ENCODE measurements around the gene KCNN2. TPM values are rescaled to one million over a fixed set of nuclear protein-coding genes. Genes with fewer than 3 reads are reported as not detected.

The KCNN2 gene
- total and polyA plus RNA-seq, 7 donors, result 0.20 to 2.9 (median 0.63) TPM

DNA sequence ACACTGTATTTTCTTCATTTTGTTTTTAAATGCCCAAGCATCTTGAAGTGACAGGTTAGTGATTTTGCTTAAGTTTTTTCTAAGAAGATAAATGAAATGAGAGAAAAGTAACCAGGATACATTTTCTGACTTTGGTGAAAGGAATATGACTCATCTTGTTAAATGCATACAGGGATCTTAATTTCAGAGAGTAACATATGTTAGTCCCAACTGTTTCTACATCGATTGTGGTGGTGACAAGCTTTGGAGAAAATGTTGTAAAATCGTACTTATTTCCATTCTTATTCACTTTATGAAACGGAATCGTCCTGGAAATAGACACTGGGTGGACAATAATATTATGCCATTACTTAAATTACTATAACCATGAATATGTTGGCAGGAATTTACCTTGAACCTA, 107.5 kb downstream of the KCNN2 start:
- ATAC-seq (no peak), DNase-seq (no peak)
- Histone ChIP-seq H3K36me3 (ENCODE audit: insufficient read depth in 1 of 2, low read depth in 1 of 2) (no peaks in the 10 kb centered on the region), H3K27ac (no peak overlapping the region), H3K4me3 (no peak overlapping the region), H3K4me1 (no peaks in the 10 kb centered on the region), H3K27me3 (ENCODE audit: insufficient read depth in 3 of 3, low read length in 2 of 3) (no peaks in the 10 kb centered on the region), H3K9me3 (no peaks in the 10 kb centered on the region)
- WGBS, 3 donors, result 62 to 69% (median 63%) methylated on average over 4 of the region's 4 CpGs
- TF ChIP-seq, protein P1, sequence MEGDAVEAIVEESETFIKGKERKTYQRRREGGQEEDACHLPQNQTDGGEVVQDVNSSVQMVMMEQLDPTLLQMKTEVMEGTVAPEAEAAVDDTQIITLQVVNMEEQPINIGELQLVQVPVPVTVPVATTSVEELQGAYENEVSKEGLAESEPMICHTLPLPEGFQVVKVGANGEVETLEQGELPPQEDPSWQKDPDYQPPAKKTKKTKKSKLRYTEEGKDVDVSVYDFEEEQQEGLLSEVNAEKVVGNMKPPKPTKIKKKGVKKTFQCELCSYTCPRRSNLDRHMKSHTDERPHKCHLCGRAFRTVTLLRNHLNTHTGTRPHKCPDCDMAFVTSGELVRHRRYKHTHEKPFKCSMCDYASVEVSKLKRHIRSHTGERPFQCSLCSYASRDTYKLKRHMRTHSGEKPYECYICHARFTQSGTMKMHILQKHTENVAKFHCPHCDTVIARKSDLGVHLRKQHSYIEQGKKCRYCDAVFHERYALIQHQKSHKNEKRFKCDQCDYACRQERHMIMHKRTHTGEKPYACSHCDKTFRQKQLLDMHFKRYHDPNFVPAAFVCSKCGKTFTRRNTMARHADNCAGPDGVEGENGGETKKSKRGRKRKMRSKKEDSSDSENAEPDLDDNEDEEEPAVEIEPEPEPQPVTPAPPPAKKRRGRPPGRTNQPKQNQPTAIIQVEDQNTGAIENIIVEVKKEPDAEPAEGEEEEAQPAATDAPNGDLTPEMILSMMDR (IDR thresholded peaks at IDR 0.05), result no peak
- intact Hi-C loops (cut with DNase I), result no loop called here

DNA sequence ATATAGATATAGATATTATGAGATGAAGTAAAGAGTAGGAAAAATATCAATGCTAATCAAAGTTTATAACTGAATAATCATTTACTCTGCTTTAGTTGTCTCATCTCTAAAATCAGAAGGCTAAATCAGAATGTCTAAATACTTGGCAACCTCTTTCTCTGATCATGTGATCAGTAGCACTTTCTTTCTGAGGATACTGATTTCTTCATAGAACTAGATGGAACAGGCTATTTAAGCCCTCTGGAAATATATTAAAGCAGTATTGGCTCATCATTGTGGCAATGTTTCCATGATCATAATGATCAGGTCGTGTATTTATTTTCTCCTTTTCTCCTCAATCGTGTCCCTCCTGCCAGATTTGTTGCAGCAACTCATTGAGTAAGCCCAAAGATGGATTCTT, 109.7 kb downstream of the KCNN2 start:
- 64 to 79% (median 76%) methylated on average over 2 of the region's 2 CpGs for WGBS, 3 donors
- intact Hi-C loops (cut with DNase I), result no loop called here
- DNase-seq, result no peak
- Histone ChIP-seq H3K4me1 (no peaks in the 10 kb centered on the region), H3K27me3 (ENCODE audit: insufficient read depth in 3 of 3, low read length in 2 of 3) (no peaks in the 10 kb centered on the region), H3K9me3 (no peaks in the 10 kb centered on the region), H3K36me3 (ENCODE audit: insufficient read depth in 1 of 2, low read depth in 1 of 2) (no peaks in the 10 kb centered on the region), H3K27ac (no peak overlapping the region), H3K4me3 (no peak overlapping the region)
- no peak for ATAC-seq
- TF ChIP-seq, protein P1 (IDR thresholded peaks at IDR 0.05), result no peak

DNA sequence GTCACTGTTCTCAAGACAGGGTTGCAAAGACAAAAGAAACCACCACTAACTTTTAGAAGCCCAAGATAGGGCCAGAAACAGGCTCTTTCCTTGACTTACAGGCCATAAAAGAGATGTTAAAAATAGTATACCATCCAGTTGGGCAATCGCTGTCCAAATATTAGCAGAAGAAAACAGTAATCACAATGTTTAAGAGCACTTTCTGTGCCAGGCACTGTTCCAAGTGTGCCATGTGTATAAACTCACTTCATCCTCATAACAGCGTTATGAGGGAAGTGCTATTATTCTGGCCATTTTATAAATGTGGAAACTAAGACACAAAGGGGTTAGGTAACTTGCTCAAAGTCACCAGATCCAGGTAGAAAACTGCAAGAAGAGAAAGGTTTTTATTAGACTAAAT, 111.7 kb downstream of the KCNN2 start:
- DNase-seq, result no peak
- no peak for ATAC-seq
- Histone ChIP-seq H3K27me3 (ENCODE audit: insufficient read depth in 3 of 3, low read length in 2 of 3) (no peaks in the 10 kb centered on the region), H3K4me3 (no peak overlapping the region), H3K36me3 (ENCODE audit: insufficient read depth in 1 of 2, low read depth in 1 of 2) (no peaks in the 10 kb centered on the region), H3K4me1 (no peaks in the 10 kb centered on the region), H3K9me3 (no peaks in the 10 kb centered on the region), H3K27ac (no peak overlapping the region)
- intact Hi-C loops (cut with DNase I), result no loop called here
- TF ChIP-seq, protein P1 (IDR thresholded peaks at IDR 0.05), result no peak
- WGBS, 3 donors, result 46 to 59% (median 51%) methylated on average over 2 of the region's 2 CpGs

DNA sequence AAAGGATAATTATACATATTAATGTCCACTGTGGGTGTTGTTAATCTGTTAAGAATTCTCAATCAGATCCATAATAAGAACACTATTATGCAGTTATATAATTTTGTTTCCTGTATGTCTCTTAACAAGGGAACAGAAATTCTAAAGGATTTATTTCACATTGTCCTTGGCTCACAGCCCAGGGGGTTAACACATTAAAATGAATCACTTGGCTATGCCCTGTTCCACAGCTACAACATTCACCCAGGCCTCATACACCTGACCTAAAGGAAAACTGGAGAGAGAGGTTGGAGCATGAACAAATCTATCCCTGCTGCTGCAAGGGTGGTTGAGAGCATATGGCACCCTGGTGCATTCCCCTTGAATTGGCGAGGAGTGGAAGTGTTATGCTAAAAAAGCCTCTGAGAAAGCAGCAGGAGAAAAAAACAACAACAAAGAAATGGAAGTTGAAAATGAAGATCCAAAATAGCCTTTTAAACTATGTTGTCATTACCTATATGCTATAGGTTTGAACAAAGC, 116.0 kb downstream of the KCNN2 start:
- H3K27ac ChIP-seq, result no peak overlapping the region
- H3K9me3 ChIP-seq, result no peaks in the 10 kb centered on the region
- no peak overlapping the region for H3K4me3 ChIP-seq
- no peaks in the 10 kb centered on the region for H3K36me3 ChIP-seq (ENCODE audit: insufficient read depth in 1 of 2, low read depth in 1 of 2)
- H3K4me1 ChIP-seq, result no peaks in the 10 kb centered on the region
- TF ChIP-seq, protein P1 (IDR thresholded peaks at IDR 0.05), result no peak
- no peak for DNase-seq
- intact Hi-C loops (cut with DNase I), result no loop called here
- no peak for ATAC-seq
- WGBS, 3 donors, result 74 to 79% (median 79%) methylated on average over 1 of the region's 1 CpG
- no peaks in the 10 kb centered on the region for H3K27me3 ChIP-seq (ENCODE audit: insufficient read depth in 3 of 3, low read length in 2 of 3)

DNA sequence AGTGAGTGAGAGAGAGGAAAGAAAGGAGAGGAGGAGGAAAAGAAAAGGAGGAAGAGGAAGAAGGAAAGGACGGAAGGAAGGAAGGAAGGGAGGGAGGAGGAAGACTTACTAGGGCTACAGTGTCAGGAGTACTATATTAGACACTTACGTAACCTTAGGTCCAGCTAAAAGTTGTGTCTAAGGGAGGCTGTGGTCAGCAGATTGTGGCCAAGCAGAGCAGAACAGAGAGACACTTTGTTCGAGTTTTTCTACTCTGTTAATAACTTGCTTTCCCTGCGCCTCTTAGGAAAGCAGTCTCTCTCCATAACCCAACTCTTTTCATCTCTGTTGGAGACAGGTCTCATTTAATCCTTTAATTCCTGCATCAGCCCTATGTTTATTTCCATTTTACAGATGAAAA, 138.9 kb downstream of the KCNN2 start:
- no peak for DNase-seq
- ATAC-seq, result no peak
- H3K4me1 ChIP-seq, result no peaks in the 10 kb centered on the region
- TF ChIP-seq, protein P1 (IDR thresholded peaks at IDR 0.05), result no peak
- H3K9me3 ChIP-seq, result no peaks in the 10 kb centered on the region
- H3K4me3 ChIP-seq, result no peak overlapping the region
- intact Hi-C loops (cut with DNase I), result no loop called here
- H3K36me3 ChIP-seq (ENCODE audit: insufficient read depth in 1 of 2, low read depth in 1 of 2), result peaks cover 0 to 9% of the 10 kb centered on the region in 2 donors
- H3K27me3 ChIP-seq (ENCODE audit: insufficient read depth in 3 of 3, low read length in 2 of 3), result no peaks in the 10 kb centered on the region
- no peak overlapping the region for H3K27ac ChIP-seq
- WGBS, 3 donors, result 75 to 83% (median 83%) methylated on average over 4 of the region's 4 CpGs
